ENCODE measurements around the gene DLL1.

DLL1 gene

GRCh38 chr6:170249817-170250216, 41.1 kb downstream of the DLL1 start:
- no peak for TF ChIP-seq CTCF (IDR thresholded peaks at IDR 0.05; ENCODE audit: low read depth, low read length)
- DNase-seq (ENCODE audit: low read depth in 2 of 2): no peak
- no peak overlapping the region for H3K4me3 ChIP-seq (replicated peaks in 1 of 2; ENCODE audit: low read depth in 2 of 2, low read length in 2 of 2)

GRCh38 chr6:170248861-170249600, 41.8 kb downstream of the DLL1 start:
- no peak overlapping the region for H3K4me3 ChIP-seq (replicated peaks in 1 of 2; ENCODE audit: low read depth in 2 of 2, low read length in 2 of 2)
- DNase-seq (ENCODE audit: low read depth in 2 of 2): no peak
- TF ChIP-seq CTCF (IDR thresholded peaks at IDR 0.05; ENCODE audit: low read depth, low read length): no peak

DNA sequence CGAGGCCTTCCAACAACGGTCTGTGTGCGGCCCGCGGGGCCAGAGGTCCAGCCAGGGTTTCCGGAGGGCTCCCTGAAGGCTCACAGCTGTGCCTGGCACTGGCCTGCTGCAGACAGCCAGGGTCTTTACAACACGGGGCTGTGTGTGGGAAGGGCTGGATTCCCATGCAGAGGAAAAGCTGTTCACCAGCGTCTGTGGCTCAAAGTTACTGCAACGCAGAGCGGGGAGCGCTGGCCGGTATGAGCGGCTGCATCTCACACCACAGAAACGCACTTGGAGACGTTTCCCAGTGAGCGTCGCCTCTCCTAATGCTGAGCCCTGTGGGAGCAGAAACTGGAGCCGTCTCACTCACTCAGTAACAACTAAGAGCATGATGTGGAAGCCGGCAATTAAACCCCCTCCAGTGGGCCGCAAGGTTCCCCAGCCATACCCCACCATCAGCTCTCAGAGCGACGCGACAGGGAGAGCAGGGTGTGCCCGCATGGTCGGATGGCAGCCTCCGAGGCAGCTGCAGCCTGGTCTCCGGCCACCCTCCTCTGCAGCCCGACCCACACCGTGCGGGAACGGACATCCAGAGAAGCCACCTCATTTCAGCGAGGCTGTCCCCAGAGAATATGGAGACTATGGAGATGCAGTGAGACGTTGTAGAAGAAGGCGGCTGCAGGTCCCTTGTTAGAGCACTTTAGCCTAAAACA, 42.6 kb downstream of the DLL1 start:
- peak in 1 of 2 donors; percentile 34 for DNase-seq (ENCODE audit: low read depth in 2 of 2)
- no peak for TF ChIP-seq CTCF (IDR thresholded peaks at IDR 0.05; ENCODE audit: low read depth, low read length)
- no peak overlapping the region for H3K4me3 ChIP-seq (replicated peaks in 1 of 2; ENCODE audit: low read depth in 2 of 2, low read length in 2 of 2)

DNA sequence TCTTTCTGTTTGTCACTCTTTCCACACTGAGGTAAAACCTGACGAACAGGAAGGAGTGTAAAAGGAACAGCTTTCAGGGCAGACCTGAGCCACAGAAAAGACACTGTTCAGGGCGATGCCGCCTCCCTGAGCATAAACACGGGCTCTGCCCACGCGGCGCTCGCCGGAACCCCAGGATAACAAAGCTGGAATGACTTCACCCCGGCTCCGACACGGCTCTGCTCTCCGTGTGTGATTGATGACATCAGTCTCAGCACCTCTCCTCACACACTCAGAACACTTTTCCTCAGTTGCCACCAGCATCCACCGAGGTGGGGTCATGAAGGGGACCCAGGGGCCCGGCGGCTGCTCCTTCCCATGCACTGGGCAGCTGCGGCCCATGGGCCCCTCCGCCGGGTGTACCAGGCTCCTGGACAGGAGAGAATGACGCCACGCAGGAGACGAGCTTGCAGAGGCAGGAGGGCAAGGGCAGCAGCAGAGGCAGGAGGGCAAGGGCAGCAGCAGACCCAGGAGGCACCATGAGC, 43.6 kb downstream of the DLL1 start:
- DNase-seq (ENCODE audit: low read depth in 2 of 2): no peak
- no peak overlapping the region for H3K4me3 ChIP-seq (replicated peaks in 1 of 2; ENCODE audit: low read depth in 2 of 2, low read length in 2 of 2)
- TF ChIP-seq CTCF (IDR thresholded peaks at IDR 0.05; ENCODE audit: low read depth, low read length): no peak

GRCh38 chr6:170245475-170245992, 45.3 kb downstream of the DLL1 start:
- no peak for TF ChIP-seq CTCF (IDR thresholded peaks at IDR 0.05; ENCODE audit: low read depth, low read length)
- no peak overlapping the region for H3K4me3 ChIP-seq (replicated peaks in 1 of 2; ENCODE audit: low read depth in 2 of 2, low read length in 2 of 2)
- no peak for DNase-seq (ENCODE audit: low read depth in 2 of 2)

GRCh38 chr6:170244721-170245474, 46.0 kb downstream of the DLL1 start:
- TF ChIP-seq CTCF (IDR thresholded peaks at IDR 0.05; ENCODE audit: low read depth, low read length): no peak
- DNase-seq (ENCODE audit: low read depth in 2 of 2): no peak
- no peak overlapping the region for H3K4me3 ChIP-seq (replicated peaks in 1 of 2; ENCODE audit: low read depth in 2 of 2, low read length in 2 of 2)
